Mesodermal cell (in vitro differentiated cells): ENCODE data around the gene MIPEP.

Experiments
- H3K27ac ChIP-seq: 2 replicates; pipeline ENCODE4 v1.7.0; 2013; ENCODE audit warnings: mild to moderate bottlenecking, low read depth, low read length, moderate library complexity; ENCODE audit not compliant: severe bottlenecking
- H3K36me3 ChIP-seq: 2 replicates; pipeline ENCODE4 v1.7.1; 2013; ENCODE audit warnings: mild to moderate bottlenecking, low read length, moderate library complexity; ENCODE audit not compliant: control insufficient read depth, insufficient read depth
- H3K4me1 ChIP-seq: one replicate; pipeline ENCODE4 v1.7.1; 2013; ENCODE audit warnings: mild to moderate bottlenecking, low read length; ENCODE audit not compliant: insufficient read depth, control insufficient read depth, poor library complexity, severe bottlenecking
- H3K4me3 ChIP-seq: 2 replicates; pipeline ENCODE4 v1.7.0; 2013; ENCODE audit warnings: low read length, control low read depth, mild to moderate bottlenecking; ENCODE audit not compliant: insufficient read depth, poor library complexity, severe bottlenecking; ENCODE audit errors: extremely low read depth
- H3K9me3 ChIP-seq: 2 replicates; pipeline ENCODE4 v1.7.1; 2013; ENCODE audit warnings: mild to moderate bottlenecking, low read length, moderate library complexity; ENCODE audit not compliant: control insufficient read depth
- WGBS, 2 experiments: methylation state at CpG; one replicate each; pipeline ENCODE4 v1.1.5; 2013; ENCODE audit warnings: missing lambda C conversion rate in 2 of 2; ENCODE audit not compliant: insufficient coverage in 2 of 2; 5-methylcytosine and 5-hydroxymethylcytosine counted together

MIPEP gene

GRCh38 chr13:23828866-23829265 is 60.3 kb downstream of the MIPEP start:
- Histone ChIP-seq H3K27ac (no peak overlapping the region), H3K4me3 (no peak overlapping the region), H3K4me1 (no peaks in the 10 kb centered on the region), H3K9me3 (no peaks in the 10 kb centered on the region), H3K36me3 (no peaks in the 10 kb centered on the region)
- 83 to 87% methylated on average over 2 of the region's 4 CpGs for WGBS, 2 experiments

GRCh38 chr13:23828086-23828485 is 61.1 kb downstream of the MIPEP start:
- H3K27ac ChIP-seq, result no peak overlapping the region
- no peaks in the 10 kb centered on the region for H3K4me1 ChIP-seq
- WGBS, 2 experiments, result no CpG with 5 or more reads among the region's 4 CpGs
- no peaks in the 10 kb centered on the region for H3K9me3 ChIP-seq
- H3K36me3 ChIP-seq, result no peaks in the 10 kb centered on the region
- no peak overlapping the region for H3K4me3 ChIP-seq

GRCh38 chr13:23825179-23825578 is 64.0 kb downstream of the MIPEP start:
- Histone ChIP-seq H3K27ac (no peak overlapping the region), H3K36me3 (no peaks in the 10 kb centered on the region), H3K9me3 (no peaks in the 10 kb centered on the region), H3K4me1 (no peaks in the 10 kb centered on the region), H3K4me3 (no peak overlapping the region)
- WGBS, 2 experiments, result no CpG with 5 or more reads among the region's 2 CpGs

DNA sequence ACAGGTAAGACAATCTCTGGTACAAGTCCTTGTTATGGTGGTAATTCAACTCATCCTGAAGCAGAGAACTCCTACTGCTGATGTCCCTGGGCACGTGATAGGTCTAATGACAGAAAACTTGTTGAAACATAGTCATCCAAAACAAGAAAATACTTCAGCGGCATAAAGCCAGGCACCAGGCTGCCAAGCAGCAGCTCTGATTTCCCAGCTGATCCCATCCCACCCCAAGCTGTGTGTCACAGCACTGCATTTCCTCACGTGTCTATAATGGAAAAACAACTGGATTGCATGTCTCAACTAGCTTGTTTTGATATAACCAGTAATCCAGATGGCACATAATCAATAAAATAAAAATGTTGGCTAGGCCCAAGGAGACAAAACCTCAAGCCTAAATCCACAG is 64.8 kb downstream of the MIPEP start:
- Histone ChIP-seq H3K4me1 (no peaks in the 10 kb centered on the region), H3K9me3 (no peaks in the 10 kb centered on the region), H3K36me3 (no peaks in the 10 kb centered on the region), H3K4me3 (no peak overlapping the region), H3K27ac (no peak overlapping the region)
- 70 to 72% methylated on average over 2 to 3 of the region's 3 CpGs for WGBS, 2 experiments

DNA sequence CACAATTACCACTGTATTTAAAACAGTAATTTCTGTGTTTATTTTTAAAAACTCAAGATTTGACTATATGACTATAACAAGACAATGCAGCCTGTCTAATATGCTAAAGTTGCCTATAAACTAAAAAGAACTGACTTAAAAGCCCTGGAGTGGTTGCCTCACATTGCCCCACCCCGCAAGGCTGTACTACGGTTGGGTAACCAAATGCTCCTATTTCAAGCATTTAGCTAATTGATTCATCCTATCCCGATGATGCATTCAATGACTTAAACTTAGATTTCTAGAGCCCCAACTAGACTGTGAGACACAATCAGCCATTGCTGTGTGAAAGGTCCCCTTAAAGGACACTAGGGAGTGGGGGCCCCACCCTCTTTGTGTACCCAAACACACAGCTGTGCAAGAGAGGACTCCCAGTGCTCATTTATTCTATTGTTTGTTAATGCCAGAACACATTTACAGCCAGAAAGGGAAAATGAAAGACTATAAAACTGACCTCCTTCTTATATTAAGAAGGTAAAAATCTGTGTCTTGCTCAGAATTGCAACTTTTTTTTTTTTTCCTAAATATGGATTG is 66.9 kb downstream of the MIPEP start:
- Histone ChIP-seq H3K4me3 (no peak overlapping the region), H3K4me1 (no peaks in the 10 kb centered on the region), H3K9me3 (no peaks in the 10 kb centered on the region), H3K27ac (no peak overlapping the region), H3K36me3 (no peaks in the 10 kb centered on the region)
- WGBS, 2 experiments, result 91 to 100% methylated on average over 3 of the region's 3 CpGs

GRCh38 chr13:23820530-23820929 is 68.7 kb downstream of the MIPEP start:
- Histone ChIP-seq H3K4me3 (no peak overlapping the region), H3K36me3 (no peaks in the 10 kb centered on the region), H3K4me1 (no peaks in the 10 kb centered on the region), H3K27ac (no peak overlapping the region), H3K9me3 (no peaks in the 10 kb centered on the region)
- WGBS, 2 experiments, result 78 to 89% methylated on average over 1 to 2 of the region's 3 CpGs

GRCh38 chr13:23817830-23818229 is 71.4 kb downstream of the MIPEP start:
- WGBS, 2 experiments, result 90 to 93% methylated on average over 3 to 4 of the region's 4 CpGs
- Histone ChIP-seq H3K4me1 (no peaks in the 10 kb centered on the region), H3K9me3 (no peaks in the 10 kb centered on the region), H3K36me3 (no peaks in the 10 kb centered on the region), H3K4me3 (no peak overlapping the region), H3K27ac (no peak overlapping the region)

DNA sequence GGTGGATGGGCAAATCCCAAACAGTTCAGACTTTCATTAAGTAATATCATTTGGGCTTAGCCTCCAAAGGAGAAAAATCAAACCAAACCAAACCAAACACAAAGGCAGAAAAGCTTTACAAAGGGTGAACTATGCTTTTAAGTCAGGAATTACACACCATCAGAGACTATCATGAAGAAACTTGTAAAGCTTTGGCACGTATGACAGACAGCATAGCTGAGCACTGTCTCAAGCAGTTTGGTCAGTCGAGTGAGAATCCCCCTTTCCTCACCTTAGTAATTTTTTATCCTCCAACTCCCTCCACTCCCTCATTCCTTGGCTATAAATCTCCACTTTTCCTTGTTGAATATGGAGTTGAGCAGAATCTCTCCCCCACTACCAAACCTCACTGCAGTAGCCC is 72.1 kb downstream of the MIPEP start:
- H3K4me1 ChIP-seq, result no peaks in the 10 kb centered on the region
- H3K4me3 ChIP-seq, result no peak overlapping the region
- H3K36me3 ChIP-seq, result no peaks in the 10 kb centered on the region
- whole genome bisulfite sequencing, 2 experiments, result 91% methylated on average over 2 of the region's 2 CpGs; no CpG with 5 or more reads in 1 of the 2 experiments
- no peak overlapping the region for H3K27ac ChIP-seq
- H3K9me3 ChIP-seq, result no peaks in the 10 kb centered on the region

DNA sequence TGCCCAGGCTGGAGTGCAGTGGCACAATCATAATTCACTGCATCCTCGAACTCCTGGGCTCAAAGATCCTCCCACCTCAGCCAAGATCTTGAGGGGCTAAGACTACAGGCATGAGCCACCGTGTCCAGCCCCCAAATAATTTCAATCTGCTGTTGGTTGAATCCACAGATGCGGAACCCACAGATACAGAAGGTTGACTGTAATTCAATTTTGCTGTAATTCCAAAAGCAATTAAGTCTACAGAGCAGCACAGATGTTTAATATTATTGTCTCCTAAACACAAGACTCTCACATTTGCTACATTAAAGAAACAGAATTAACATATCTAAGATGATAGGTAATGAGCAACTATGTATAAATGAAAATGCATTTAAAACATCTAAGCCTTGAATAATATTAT is 75.6 kb downstream of the MIPEP start:
- Histone ChIP-seq H3K27ac (no peak overlapping the region), H3K36me3 (no peaks in the 10 kb centered on the region), H3K9me3 (no peaks in the 10 kb centered on the region), H3K4me3 (no peak overlapping the region), H3K4me1 (no peaks in the 10 kb centered on the region)
- WGBS, 2 experiments, result 92% methylated on average over 3 of the region's 3 CpGs; no CpG with 5 or more reads in 1 of the 2 experiments

DNA sequence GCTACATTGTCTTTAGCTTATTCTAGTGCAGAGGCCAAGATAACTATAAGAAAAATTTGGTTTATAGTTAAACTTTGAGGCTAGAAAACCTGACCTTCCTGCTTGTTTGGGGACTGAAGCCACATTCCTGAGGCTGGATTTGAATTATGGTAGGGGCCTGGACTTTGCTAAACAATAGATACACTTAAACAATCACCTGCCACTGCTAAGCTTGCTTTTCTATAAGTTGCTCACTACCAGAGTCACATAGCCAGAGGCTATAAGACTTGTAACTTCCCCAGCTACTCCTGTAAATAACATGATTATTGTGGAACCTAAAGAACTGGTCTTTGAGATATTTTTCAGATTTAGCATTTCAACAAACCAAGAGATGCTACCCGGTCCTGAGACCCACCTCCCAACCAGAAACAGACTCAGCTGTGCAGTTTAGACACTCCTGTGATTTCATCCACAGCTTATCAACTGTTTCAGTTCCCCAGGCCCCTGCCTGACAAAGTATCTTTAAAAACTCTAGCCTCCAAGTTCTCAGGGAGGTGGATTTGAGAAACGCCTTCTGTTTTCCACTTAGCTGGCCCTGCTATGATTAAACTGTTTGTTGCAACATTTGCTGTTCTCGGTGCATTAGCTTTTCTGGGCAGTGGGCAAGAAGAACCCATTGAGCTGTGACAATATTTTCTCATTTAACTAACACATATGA is 77.7 kb downstream of the MIPEP start:
- no peak overlapping the region for H3K27ac ChIP-seq
- 68 to 100% methylated on average over 1 to 3 of the region's 3 CpGs for WGBS, 2 experiments

GRCh38 chr13:23810685-23811240 is 78.4 kb downstream of the MIPEP start:
- Histone ChIP-seq H3K36me3 (no peaks in the 10 kb centered on the region), H3K9me3 (no peaks in the 10 kb centered on the region), H3K27ac (no peak overlapping the region), H3K4me3 (no peak overlapping the region), H3K4me1 (no peaks in the 10 kb centered on the region)
- WGBS, 2 experiments, result 68 to 78% methylated on average over 5 of the region's 7 CpGs

More for the DNA sequence above, 77.7 kb downstream of the MIPEP start:
- Histone ChIP-seq H3K4me3 (no peak overlapping the region), H3K9me3 (no peaks in the 10 kb centered on the region), H3K4me1 (no peaks in the 10 kb centered on the region), H3K36me3 (no peaks in the 10 kb centered on the region)
